TTC549 (cell line): ENCODE results near the gene VTI1A.
"Not testable (repeated sequence)": the region's sequence is repeated elsewhere in the genome, so short reads cannot be mapped to it uniquely, and the experiment has no call there.

Experiments
- FAIRE-seq: peaks from 2 replicates; lab custom pipeline; 2012; peaks lifted over from hg19 to GRCh38; lab: Jason Lieb, UNC

VTI1A gene

GRCh38 chr10:112588225-112588990 lies 141.4 kb downstream of the VTI1A start:
- no peak for FAIRE-seq

GRCh38 chr10:112589081-112589480 lies 142.1 kb downstream of the VTI1A start:
- FAIRE-seq, result no peak

GRCh38 chr10:112590786-112591185 lies 143.8 kb downstream of the VTI1A start:
- not testable (repeated sequence) for FAIRE-seq

GRCh38 chr10:112593023-112593422 lies 146.0 kb downstream of the VTI1A start:
- FAIRE-seq, result no peak

GRCh38 chr10:112601214-112602090 lies 154.4 kb downstream of the VTI1A start:
- FAIRE-seq, result no peak

- FAIRE-seq, result no peak
Measured at GRCh38 chr10:112603062-112603461, 156.0 kb downstream of the VTI1A start.

GRCh38 chr10:112605063-112605462 lies 158.0 kb downstream of the VTI1A start:
- no peak for FAIRE-seq

GRCh38 chr10:112607506-112607905 lies 160.5 kb downstream of the VTI1A start:
- FAIRE-seq, result no peak

- FAIRE-seq, result no peak
Measured at GRCh38 chr10:112613620-112614019, 166.6 kb downstream of the VTI1A start.

- no peak for FAIRE-seq
Measured at GRCh38 chr10:112614072-112614471, 167.1 kb downstream of the VTI1A start.

GRCh38 chr10:112614586-112614985 lies 167.6 kb downstream of the VTI1A start:
- FAIRE-seq, result no peak

- no peak for FAIRE-seq
Measured at GRCh38 chr10:112615269-112615668, 168.3 kb downstream of the VTI1A start.

GRCh38 chr10:112616647-112617046 lies 169.6 kb downstream of the VTI1A start:
- no peak for FAIRE-seq

GRCh38 chr10:112618814-112619213 lies 171.8 kb downstream of the VTI1A start:
- FAIRE-seq, result no peak

- FAIRE-seq, result no peak
Measured at GRCh38 chr10:112619556-112619955, 172.5 kb downstream of the VTI1A start.

GRCh38 chr10:112622786-112623185 lies 175.8 kb downstream of the VTI1A start:
- no peak for FAIRE-seq

GRCh38 chr10:112624546-112625048 lies 177.6 kb downstream of the VTI1A start:
- no peak for FAIRE-seq

- FAIRE-seq, result no peak
Measured at GRCh38 chr10:112628951-112629609, 182.1 kb downstream of the VTI1A start.

- FAIRE-seq, result no peak
Measured at GRCh38 chr10:112631501-112632400, 184.7 kb downstream of the VTI1A start.

- FAIRE-seq, result no peak
Measured at GRCh38 chr10:112634096-112634830, 187.2 kb downstream of the VTI1A start.

GRCh38 chr10:112637901-112638300 lies 190.9 kb downstream of the VTI1A start:
- FAIRE-seq, result no peak
